ENCODE measurements around the gene GREB1L.

The GREB1L gene

DNA sequence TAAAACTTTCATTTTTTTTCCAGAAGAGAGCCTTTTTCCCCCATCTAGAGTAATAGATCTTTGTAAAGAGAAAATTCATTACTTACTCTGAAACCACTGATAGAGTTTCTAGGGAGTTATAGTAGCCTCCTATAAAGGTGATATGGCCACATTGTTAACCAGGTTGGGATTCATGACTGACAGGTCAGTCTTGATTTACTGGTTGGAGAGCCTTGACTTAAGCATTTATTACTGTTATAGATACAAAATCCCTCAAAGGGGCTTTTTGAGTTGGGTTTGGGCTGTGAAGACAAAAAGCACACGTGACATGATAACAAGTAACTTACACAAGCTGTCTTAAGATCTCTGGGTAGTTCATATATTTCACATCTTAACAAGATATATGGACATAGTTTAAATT lies 141.0 kb downstream of the GREB1L start:
- no peak for DNase-seq

DNA sequence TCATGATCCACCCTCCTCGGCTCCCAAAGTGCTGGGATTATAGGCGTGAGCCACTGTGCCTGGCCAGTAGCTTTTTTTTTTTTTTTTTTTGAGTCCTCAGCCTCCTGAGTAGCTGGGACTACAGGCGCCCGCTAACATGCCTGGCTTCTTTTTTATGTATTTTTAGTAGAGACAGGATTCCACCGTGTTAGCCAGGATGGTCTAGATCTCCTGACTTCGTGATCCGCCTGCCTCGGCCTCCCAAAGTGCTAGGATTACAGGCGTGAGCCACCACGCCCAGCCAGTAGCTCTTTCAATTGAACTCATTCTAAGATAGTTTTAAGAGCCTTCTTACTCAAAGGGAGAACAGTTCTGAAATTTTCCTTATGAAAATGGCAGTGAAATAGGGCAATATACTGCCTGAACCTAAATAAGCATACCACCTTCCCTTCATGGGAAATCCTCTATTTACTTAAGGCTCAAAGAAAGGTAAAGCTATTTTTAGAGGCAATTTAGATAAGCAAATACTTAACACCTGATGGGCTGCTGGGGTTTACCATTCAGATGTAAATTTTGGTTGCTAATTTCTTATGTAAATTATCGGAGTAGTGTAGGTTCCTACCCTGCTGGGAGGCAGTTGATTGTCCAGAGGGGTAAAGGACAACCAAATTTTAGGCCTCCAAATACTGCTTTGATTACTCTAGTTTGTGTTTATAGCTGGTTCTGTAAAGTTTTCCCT lies 144.7 kb downstream of the GREB1L start:
- no peak for DNase-seq

DNA sequence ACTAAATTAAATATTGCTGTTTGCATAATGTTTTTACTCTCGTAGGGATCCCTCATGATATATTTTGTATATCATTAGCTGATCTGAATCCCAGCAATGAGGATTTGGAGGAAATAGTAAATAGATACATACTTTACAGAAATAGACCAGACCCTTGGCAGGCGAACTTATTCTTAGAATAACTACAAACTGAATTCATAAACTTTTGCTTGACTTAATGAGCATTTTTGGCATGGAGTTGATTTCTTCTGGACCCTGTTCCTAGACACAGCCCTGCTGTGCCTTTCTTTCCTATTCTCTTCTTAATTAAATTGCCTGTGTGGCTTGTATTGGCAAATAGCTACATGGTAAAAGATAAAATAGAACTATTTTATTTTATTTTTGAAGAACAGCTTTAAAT lies 145.9 kb downstream of the GREB1L start:
- no peak for DNase-seq

DNA sequence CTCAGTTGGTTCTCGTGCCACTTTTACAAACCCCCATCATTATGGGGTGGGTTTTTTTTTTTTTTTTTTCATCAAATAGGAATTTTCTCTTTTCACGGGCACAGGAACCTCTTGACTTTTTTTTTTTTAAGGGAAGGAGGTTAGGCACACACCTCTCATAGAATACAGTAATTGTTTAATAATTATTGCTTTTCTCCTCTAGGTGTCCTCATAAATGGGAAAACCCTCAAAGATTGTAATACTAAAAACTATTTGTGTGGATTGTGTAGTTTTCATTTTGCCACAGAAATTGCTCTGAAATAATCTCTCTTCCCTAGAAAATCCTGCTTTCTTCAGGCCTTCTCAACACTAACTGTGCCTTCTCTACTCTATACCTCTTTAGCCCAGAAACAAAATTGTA lies 147.3 kb downstream of the GREB1L start:
- DNase-seq: no peak

GRCh38 chr18:21389903-21390302 lies 147.9 kb downstream of the GREB1L start:
- no peak for DNase-seq

DNA sequence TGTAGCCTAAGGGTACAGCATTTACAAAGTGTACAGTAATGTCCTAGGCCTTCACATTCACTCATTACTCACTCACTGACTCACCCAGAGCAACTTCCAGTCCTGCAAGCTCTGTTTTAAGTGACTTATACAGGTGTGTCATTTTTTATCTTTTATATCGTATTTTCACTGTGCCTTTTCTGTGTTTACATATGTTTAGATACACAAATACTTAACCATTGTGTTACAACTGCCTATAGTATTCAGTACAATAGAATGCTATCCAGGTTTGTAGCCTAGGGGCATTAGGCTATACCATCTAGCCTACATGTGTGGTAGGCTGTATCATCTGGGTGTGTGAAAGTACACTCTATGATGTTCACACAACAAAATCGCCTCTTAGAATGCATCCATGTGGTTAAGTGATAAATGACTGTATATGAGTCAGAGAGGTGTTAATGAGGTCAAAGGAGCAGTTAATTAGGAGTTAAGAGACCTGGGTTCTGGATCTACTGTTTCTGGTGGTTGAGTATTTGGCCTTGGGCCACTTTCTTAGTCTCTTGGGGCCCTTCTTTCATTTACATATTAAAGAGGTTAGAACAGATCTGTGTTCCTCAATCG lies 149.1 kb downstream of the GREB1L start:
- no peak for DNase-seq

- DNase-seq: no peak
These were observed 152.0 kb downstream of the GREB1L start for GRCh38 chr18:21393986-21394385.

- no peak for DNase-seq
These were observed 156.1 kb downstream of the GREB1L start for GRCh38 chr18:21398121-21398520.

- DNase-seq: no peak
These were observed 160.2 kb downstream of the GREB1L start for GRCh38 chr18:21402272-21402671.

DNA sequence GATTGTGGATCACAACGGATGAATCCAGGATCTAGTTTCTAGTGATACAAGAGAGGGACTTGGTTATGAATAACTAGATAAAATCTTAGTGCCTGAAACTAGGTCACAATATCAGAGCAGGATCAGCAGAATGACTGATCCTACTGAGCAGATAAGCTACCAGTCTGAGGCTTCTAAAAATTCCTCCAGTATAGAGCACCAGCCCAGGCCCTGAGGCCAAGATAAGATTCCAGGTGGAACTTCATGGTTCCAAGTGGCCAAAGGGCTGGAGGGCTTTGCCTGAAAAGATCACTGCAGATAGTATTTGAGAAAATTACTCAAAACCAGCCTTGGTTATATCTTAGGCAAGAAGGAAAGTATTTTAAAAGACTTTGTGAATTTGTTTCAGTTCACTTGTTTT lies 162.4 kb downstream of the GREB1L start:
- DNase-seq: no peak

DNA sequence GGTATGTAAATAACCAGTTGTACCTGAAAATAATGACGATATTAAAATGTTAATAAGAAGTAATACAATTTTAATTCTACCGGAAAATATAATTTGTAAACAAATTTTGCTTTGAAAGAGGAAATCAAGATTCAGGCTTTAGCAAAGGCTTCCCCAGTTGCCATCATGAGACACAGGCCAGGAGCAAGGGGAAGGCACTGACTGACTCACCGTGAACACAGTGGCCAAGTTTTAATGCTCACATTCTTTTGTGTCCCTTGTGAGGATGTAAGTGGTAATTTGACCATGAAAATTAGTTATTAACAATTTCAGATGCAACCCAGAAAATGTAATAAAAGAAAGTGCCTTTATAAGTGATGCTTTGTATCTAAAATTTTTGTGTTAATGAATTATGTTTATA lies 164.1 kb downstream of the GREB1L start:
- no peak for DNase-seq

- DNase-seq: no peak
These were observed 166.6 kb downstream of the GREB1L start for GRCh38 chr18:21408681-21409080.

DNA sequence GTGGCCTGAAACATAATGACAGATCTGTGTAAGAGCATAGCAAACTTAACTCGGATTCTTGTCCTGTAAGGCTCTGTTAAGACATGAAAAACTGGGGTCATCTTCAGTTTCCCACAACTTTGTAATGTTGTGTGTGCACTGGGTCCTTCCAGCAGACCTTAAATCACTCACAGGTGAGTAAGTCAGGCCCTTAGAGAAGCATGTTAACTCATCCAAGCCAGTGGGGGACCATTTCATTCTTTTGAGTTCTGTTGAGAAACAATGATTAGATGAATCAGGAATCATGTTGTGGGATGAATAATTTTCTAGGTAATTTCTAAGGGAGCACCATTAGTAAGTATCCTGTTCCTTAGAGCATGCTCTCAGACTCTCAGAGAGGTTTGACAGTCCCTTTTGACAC lies 191.4 kb downstream of the GREB1L start:
- DNase-seq: no peak

DNA sequence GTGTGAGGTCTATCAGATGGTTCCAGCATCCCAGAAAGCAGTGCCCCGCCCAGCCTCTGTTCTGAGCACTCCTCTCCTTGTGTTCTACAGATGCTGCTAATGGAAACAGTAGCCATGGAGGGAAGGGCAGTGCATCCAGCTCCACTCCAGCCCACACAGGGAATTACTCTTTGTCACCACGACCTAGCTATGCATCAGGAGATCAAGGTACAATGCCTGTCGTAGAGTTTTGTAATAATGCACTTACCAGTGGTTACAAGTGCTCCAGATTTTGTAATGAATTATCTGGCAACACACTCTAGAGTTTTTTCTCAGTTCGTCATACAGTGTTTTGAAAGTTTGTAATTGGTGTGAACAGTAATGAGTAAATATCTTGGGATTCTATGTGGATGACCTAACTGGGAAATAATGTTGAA lies 197.4 kb downstream of the GREB1L start:
- no peak for DNase-seq

GRCh38 chr18:21441670-21442069 lies 199.6 kb downstream of the GREB1L start:
- DNase-seq: no peak

- DNase-seq: no peak
These were observed 201.9 kb downstream of the GREB1L start for GRCh38 chr18:21443776-21444464.

- no peak for DNase-seq
These were observed 202.6 kb downstream of the GREB1L start for GRCh38 chr18:21444465-21445212.

DNA sequence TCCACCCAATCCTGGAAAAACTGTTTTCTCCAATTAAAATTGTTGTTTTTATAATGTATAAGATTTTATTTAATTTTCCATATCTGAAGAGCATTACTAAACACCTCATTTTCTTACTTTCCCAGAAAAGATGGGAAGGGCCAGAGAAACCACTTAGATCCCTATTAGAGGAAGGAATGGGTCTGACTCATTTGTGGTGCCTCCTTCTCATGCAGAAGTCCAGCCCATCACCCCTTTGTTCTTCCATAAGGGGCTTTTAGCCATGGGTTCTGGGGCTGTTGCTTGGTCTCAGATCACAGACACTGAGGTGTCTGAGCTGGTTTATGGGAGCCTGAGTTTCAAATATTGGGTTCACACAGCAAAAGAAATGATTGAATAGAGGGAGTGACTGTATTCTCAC lies 206.3 kb downstream of the GREB1L start:
- no peak for DNase-seq

- no peak for DNase-seq
These were observed 207.6 kb downstream of the GREB1L start for GRCh38 chr18:21449367-21450290.

DNA sequence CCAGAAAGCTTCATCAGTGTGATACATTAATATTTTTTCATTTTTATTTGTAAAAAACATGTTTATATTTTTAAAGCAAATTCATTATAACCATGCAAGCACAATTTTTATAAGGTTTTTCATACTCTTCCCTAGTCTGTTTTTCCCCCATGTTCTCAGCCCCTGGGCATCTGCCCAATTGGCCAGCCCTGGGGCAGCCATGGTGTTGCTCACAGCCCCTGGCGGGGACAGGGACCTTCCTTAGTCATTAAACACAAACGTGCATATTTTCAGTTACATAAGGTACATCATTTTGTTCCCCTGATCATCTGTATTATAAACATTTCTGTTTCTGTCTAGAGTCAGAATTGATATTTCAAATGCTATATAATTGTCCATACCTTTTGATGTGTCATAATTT lies 208.5 kb downstream of the GREB1L start:
- DNase-seq: no peak

- DNase-seq: no peak
These were observed 208.9 kb downstream of the GREB1L start for GRCh38 chr18:21450913-21451312.

- no peak for DNase-seq
These were observed 209.8 kb downstream of the GREB1L start for GRCh38 chr18:21451851-21452250.

Measured in stimulated activated CD4-positive, alpha-beta T cell treated with anti-CD3 and anti-CD28 coated beads, Interleukin-1b, Interleukin-23, amount 100 ng/mL, for 48 hours (primary cell).